ENCODE data around the gene CELF5.

DNA sequence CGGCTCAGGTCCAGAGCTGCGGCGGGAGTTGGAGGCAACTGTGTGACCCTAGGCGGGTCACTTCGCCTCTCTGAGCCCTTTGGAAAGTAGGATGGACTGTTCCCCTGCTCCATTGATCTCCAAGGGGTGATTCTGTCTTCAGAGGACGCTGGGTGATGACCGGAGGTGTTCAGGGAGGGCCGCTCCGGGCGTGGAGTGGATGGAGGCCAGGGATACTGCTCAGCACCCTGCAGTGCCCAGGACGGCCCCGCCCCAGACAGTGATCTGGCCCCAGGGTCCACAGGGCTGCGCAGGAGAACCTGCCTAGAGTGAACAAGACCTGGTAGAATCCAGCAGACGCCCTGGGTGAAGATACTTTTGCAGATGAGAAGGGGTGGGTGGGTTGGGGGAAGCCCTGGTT lies 31.8 kb upstream of the CELF5 start:
- no peak for TF ChIP-seq CTCF (IDR thresholded peaks at IDR 0.05)
- TF ChIP-seq POLR2A (IDR thresholded peaks at IDR 0.05), result no peak
- no peak for TF ChIP-seq EP300 (IDR thresholded peaks at IDR 0.05)

All from ovary (tissue), 3 donors.